Bone marrow (tissue), 2 donors: ENCODE results near the gene ATF5.

ENCODE experiments used
- DNase-seq, 2 donors: peaks; one replicate each; lab custom pipeline; 2025; lab: John Stamatoyannopoulos, UW

Gene ATF5

GRCh38 chr19:49894879-49895565, 34.0 kb upstream of the ATF5 start:
- no peak for DNase-seq

- DNase-seq = no peak
These were observed 33.3 kb upstream of the ATF5 start for GRCh38 chr19:49895566-49896297.

DNA sequence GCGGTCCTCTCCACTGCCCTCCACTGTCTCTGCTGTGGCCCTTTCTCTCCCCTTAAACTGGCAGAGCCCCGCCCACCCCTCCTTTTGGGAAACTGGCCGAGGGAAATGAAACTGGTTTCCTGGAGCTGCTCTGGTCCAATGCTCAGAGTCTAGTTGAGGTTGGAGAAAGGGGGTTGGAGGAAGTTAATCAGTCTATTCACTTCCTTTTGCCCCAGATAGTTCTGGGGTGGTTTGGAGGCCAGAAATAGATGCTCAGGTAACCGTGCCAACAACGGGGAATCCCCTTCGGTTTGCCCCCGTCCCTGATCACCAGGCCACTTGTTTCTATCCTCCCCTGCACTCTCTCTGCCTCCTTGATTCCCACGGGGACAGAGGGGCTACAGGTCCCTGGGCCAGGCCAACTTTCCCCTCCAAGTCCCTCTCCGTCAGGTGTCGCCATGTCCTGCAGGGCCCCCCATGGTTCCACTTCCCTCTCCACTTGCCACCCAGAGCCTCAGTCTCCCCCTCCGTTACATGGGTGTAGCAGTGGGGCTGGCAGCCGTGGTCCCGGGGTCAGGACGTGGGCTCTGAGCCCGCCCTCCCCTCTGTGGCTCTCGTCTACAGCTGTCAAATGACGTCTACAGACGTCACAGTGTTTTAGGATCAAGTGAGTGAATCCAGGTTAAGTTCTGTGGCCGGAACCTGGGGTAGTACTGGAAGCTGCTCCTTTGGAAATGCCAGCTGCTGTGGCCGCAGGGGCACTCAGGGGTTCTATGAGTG, 32.0 kb upstream of the ATF5 start, which contains the start of gene IL4I1:
TSS of gene IL4I1 (minus strand) at position 25 of the 759 bp plus-strand sequence. CDS start 727 bp downstream, outside the sequence.
- peak; percentile 71 to 75 for DNase-seq

DNA sequence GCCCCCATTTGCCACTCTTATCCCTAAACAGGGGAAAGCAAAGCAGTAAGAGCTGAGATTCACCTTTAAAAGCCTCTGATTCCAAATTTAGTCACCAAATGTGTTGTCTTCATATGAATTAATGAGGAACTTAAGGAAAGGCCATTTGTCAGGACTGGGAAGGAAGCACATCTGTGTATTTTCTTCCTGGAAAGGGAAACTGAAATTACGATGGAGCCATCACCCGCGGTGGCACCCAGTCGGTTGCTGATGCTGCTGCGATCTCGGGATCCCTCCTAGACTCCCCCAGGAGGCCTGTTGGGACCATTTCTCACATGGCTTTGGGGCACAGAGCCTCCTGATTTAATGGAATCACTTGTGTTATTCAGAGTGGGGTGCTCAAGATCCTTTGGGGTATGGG, 24.9 kb upstream of the ATF5 start:
- DNase-seq = no peak

DNA sequence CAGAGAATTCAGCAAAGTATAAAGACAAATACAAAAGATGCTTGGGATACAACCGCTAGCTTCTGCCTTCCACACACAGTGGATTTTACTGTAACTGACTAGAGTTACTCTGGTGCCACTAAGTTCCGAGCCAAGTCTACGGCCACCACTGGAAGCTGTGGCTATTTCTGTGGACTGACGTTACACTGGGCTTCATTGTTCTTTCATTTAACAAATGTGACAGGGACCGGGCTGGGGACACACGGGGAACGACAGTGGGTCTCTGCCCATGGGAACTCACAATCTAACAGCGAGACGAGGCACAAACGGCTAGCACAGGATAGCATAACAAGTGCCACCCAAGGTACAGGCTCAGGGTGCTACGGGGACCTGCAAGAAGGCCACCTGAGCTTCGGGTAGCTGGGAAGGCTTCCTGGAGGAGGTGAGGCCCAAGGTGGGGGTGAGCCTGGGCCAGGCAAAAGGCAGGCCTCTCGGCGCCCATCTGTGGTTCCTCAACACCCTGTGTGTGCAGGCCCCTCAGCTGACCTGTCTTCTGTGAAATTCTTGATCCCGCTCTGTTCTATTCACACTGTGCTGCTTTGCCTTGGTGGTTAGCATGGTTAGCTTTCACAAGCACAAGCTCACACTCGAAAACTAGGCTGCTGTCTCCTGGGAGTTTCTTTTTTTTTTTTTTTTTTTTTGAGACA, 22.0 kb upstream of the ATF5 start:
- no peak for DNase-seq

- DNase-seq = no peak
These were observed 21.1 kb upstream of the ATF5 start for GRCh38 chr19:49907745-49908446.

DNA sequence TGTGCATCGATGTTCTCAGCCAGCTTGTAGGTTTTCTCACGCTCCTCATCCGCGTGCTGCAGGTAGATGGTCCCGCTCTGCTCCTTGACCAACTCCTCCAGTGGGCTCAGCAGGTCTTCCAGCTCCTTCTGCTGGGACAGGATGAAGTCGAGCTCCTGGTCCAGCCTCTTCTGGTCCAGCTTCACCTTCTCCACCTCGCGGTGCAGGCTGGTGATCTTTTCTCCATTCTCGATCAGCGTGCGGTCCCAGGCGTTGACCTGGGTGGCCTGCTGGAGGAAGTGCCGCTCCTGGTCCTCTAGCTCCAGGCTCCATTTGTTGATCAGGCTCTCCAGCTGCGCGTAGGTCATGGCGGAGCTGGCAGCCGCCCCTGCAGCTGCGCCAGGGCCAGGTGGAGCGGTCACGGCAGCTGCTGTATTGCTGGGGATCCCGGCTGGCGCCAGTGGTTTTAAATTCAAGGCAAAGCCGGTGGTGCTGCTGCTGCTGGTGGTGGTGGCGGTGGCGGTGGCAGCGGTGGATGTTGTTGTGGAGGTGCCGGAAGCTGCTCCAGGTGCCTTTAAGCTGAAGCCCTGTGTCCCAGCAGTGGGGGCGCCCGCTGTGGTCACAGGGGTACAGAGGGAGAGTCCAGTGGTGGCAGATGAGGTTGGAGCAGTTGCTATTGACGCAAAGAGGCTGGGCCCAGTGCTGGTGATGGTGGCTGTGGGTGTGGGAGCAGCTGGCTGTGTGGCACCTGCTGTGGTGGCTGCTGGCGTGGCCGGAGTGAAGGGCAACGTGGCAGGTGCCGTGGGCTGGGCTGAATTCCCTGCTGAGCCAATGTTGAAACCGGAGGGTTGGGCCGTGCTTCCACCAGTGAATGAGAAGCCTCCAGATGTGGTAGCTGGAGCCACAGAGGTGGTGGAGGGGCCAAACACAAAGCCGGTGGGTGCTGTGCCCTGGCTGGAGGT, 20.3 kb upstream of the ATF5 start:
- DNase-seq = no peak

DNA sequence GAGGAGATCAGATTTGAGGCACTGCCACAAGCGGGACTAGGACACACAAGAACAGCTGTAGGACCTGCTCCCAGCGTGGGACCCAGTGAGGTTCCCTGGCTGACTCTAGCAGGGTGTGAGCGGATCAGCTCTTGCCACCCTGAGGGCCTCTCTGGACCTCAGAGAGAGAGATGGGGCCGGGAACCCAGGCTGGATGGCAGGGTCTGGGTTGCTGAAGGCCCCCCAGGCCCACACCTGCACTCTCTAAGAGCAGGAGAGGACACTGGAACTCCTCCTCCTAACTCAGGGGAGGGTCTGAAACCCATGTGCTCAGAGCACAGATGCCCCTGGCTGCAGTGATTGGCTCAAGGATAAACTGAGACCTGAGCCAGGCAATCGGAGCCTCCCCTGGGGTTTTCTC, 18.8 kb upstream of the ATF5 start:
- no peak for DNase-seq

GRCh38 chr19:49911381-49912145, 17.4 kb upstream of the ATF5 start:
- DNase-seq = peak; percentile 12 to 62

DNA sequence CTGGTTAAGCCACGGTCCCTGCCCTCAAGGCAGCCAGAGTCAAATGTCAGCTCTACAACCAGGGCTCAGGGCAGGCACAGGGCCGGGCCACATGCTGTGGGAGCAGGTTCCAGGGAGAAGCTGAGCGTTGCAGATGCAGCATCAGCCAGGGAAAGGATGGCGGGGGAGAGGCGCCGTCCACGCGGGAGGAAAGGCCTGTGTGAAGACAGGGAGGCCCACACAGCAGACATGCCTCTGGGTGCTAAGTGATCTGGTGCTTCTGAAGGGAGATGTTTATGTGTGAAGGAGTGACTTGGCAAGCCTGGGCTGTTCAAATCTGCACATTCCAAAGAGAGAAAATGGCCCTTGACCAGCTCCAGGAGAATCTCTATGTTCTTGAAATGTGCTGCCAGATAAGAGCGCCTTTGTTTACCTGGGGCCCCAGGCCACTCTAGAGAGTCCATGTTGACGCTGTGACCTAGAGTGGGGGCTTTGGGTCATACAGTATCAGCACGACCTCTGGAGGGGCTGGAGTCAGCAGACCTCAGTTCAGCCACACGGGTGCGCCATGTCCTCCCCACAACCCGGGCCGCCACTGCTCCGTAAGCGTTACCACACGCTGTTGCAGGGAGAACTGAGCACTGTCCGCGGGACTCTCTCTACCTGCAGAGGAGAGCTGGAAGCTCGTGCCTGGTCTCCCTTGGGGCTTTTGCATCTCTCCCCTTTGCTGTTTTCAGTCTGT, 15.9 kb upstream of the ATF5 start:
- no peak for DNase-seq

DNA sequence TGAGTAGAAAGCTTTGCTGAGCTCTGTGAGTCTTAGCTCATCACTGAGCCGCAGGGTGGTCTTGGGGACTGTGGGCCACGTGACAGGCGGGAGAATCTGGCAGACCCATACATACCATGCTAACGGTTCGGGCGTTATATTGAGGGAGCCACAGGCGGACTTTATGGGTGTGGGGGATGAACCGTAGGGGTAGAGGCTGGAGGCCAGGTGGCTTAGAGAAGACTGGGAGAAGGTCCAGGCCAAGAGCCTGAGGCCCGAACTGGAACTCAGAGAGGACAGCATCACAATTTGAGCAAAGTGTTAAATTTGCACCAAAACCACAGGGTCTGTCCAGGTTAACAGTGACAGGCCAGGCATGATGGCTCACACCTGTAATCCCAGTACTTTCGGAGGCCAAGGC, 15.3 kb upstream of the ATF5 start:
- no peak for DNase-seq

DNA sequence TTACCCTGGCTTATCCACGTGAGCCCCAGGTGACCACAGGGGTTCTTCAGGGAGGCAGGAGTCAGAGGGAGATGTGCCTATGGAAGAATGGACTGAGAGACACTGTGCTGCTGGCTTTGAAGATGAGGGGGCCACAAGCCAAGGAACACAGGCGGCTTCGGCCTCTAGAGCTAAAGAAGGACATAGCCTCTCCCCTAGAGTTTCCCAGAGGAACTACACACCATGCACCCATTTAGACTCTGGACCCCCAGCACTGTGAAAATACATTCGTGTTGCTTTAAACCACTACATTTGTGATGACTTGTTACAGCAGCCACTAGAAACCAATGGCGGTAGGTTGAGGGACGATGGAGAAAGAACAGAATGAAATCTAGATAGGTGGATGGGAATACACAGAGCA, 13.7 kb upstream of the ATF5 start:
- DNase-seq = no peak

GRCh38 chr19:49916839-49917733, 11.9 kb upstream of the ATF5 start:
- no peak for DNase-seq

DNA sequence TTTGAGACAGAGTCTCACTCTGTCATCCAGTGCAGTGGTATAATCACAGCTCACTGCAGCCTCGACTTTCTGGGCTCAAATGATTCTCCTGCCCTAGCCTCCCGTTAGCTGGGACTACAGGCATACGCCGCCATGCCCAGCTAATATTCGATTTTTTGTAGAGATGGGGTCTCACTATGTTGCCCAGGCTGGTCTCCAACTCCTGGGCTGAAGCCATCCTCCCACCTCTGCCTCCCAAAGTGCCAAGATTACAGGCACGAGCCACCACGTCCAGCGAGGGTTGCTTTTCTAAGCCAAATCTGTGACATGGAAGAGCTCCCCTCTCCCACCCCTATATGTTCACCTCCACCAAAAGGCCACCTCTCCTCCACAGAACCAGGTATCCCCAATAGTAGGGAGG, 10.9 kb upstream of the ATF5 start:
- no peak for DNase-seq

- DNase-seq = no peak
These were observed 8.2 kb upstream of the ATF5 start for GRCh38 chr19:49920624-49921363.

- DNase-seq = peak in 1 of 2 donors; percentile 38
These were observed 6.9 kb upstream of the ATF5 start for GRCh38 chr19:49921871-49922795.
